HepG2 (cell line): Measurements from ENCODE around the gene ACADSB. TPM values are rescaled to one million over a fixed set of nuclear protein-coding genes. Genes with fewer than 3 reads are reported as not detected.

Experiments used
- ATAC-seq: fragments of 200-7000 bp; cut with Tn5 transposase; 3 replicates; pipeline ENCODE4 v1.9.1; 2020; ENCODE audit warnings: mild to moderate bottlenecking, moderate library complexity
- BruUV-seq: library from RNA; stranded (reverse); fragments of 400-500 nt; replicated peaks from 2 replicates; lab custom pipeline; 2021; lab: Mats Ljungman, UMichigan
- CTCF ChIA-PET: fragments of 300-600 bp; formaldehyde crosslinking; extraction: SDS; loops from one replicate; lab custom pipeline; 2021; ENCODE audit warnings: low total read pairs, inconsistent platforms, low intra/inter-chr PET ratio; lab: Yijun Ruan, JAX
- POLR2A ChIA-PET: fragments of 350-600 bp; sonication (Branson Sonifier 250); formaldehyde crosslinking; loops from one replicate; lab custom pipeline; 2020; ENCODE audit warnings: antibody characterized with exemption, inconsistent platforms; lab: Yijun Ruan, JAX
- DNase-seq: peaks from one replicate; pipeline ENCODE4 v3.0.0-alpha.2; 2015; ENCODE audit warnings: low spot score
- FAIRE-seq: peaks from 3 replicates; lab custom pipeline; 2011; peaks lifted over from hg19 to GRCh38; lab: Jason Lieb, UNC
- H2AFZ ChIP-seq: one replicate; pipeline ENCODE4 v1.6.1; 2011; ENCODE audit warnings: low read length, inconsistent platforms
- H3K27ac ChIP-seq: fragments of 300-600 bp; 3 replicates; pipeline ENCODE4 v1.8.0; 2011; ENCODE audit warnings: mixed run types, mild to moderate bottlenecking, mixed read lengths, low read length, inconsistent platforms; ENCODE audit not compliant: insufficient read depth; ENCODE audit errors: extremely low read length
- H3K27me3 ChIP-seq, 2 experiments: fragments of 200-600 bp in 1 of 2; 2 replicates in 1 of 2; 3 replicates in 1 of 2; pipeline versions ENCODE4 v1.6.0 to v1.8.0; 2011; ENCODE audit warnings: low read length in 2 of 2, mild to moderate bottlenecking in 2 of 2, moderate library complexity in 2 of 2, inconsistent platforms in 1 of 2; ENCODE audit not compliant: insufficient read depth in 2 of 2, control insufficient read depth in 1 of 2
- H3K36me3 ChIP-seq, 2 experiments: fragments of 200-600 bp in 1 of 2; replicated peaks in 1 of 2; 2 replicates in 1 of 2; 3 replicates in 1 of 2; pipeline versions ENCODE4 v1.5.1 to v1.8.0; 2011; ENCODE audit warnings: low read length in 2 of 2, inconsistent platforms in 1 of 2; ENCODE audit not compliant: insufficient read depth in 2 of 2, control insufficient read depth in 1 of 2
- H3K4me1 ChIP-seq: 2 replicates; pipeline ENCODE4 v1.5.1; 2012; ENCODE audit warnings: low read length, inconsistent platforms; ENCODE audit not compliant: insufficient read depth
- H3K4me2 ChIP-seq: 2 replicates; pipeline ENCODE4 v1.6.0; 2011; ENCODE audit warnings: low read depth, low read length, inconsistent platforms
- H3K4me3 ChIP-seq, 3 experiments: fragments of 200-600 bp in 1 of 3; sonication (generic), shearing (Covaris generic) in 1 of 3; replicated peaks in 1 of 3; 2 replicates each; pipeline ENCODE4 v1.5.1; 2011 to 2016; ENCODE audit warnings: low read length in 3 of 3, inconsistent platforms in 2 of 3, low read depth in 2 of 3, mild to moderate bottlenecking in 2 of 3, control low read depth in 1 of 3, mixed read lengths in 1 of 3; ENCODE audit not compliant: insufficient read depth in 1 of 3
- H3K79me2 ChIP-seq: one replicate; pipeline ENCODE4 v1.6.1; 2011; ENCODE audit warnings: low read length, inconsistent platforms; ENCODE audit not compliant: insufficient read depth
- H3K9ac ChIP-seq: 2 replicates; pipeline ENCODE4 v1.6.0; 2011; ENCODE audit warnings: mild to moderate bottlenecking, low read depth, low read length, inconsistent platforms; ENCODE audit not compliant: insufficient read depth
- H3K9me3 ChIP-seq: 2 replicates; pipeline ENCODE4 v1.5.1; 2012; ENCODE audit warnings: mild to moderate bottlenecking, low read length
- H4K20me1 ChIP-seq: 2 replicates; pipeline ENCODE4 v1.6.0; 2011; ENCODE audit warnings: inconsistent platforms, mild to moderate bottlenecking, low read length, moderate library complexity; ENCODE audit not compliant: insufficient read depth
- ATRX ChIP-seq: sonication (generic); formaldehyde crosslinking; IDR thresholded peaks from 2 replicates; pipeline ENCODE4 v1.4.0; 2020; ENCODE audit warnings: missing genetic modification reagents, borderline replicate concordance
- CENPT ChIP-seq: sonication (generic); formaldehyde crosslinking; IDR thresholded peaks from 2 replicates; pipeline ENCODE4 v1.8.0; 2022; ENCODE audit warnings: low read depth, mild to moderate bottlenecking, moderate library complexity, missing genetic modification reagents
- E2F5 ChIP-seq: sonication (generic); formaldehyde crosslinking; conservative IDR thresholded peaks from 2 replicates; pipeline ENCODE4 v1.4.0; 2020; ENCODE audit warnings: missing genetic modification reagents
- NR3C1 ChIP-seq: sonication (generic); formaldehyde crosslinking; IDR thresholded peaks from 2 replicates; pipeline ENCODE4 v1.4.0; 2020; ENCODE audit warnings: missing genetic modification reagents
- RBM39 ChIP-seq: fragments of 200-400 bp; formaldehyde crosslinking; IDR thresholded peaks from one replicate; pipeline ENCODE4 v1.6.1; 2018; ENCODE audit warnings: antibody characterized with exemption, mild to moderate bottlenecking, low read depth, low read length; ENCODE audit not compliant: poor library complexity, severe bottlenecking
- REXO4 ChIP-seq: sonication (generic); formaldehyde crosslinking; IDR thresholded peaks from 2 replicates; pipeline ENCODE4 v1.8.0; 2022; ENCODE audit warnings: missing genetic modification reagents, mild to moderate bottlenecking, borderline replicate concordance
- SALL1 ChIP-seq: sonication (generic); formaldehyde crosslinking; IDR thresholded peaks from 2 replicates; pipeline ENCODE4 v1.8.0; 2022; ENCODE audit warnings: mild to moderate bottlenecking, missing genetic modification reagents
- SIN3B ChIP-seq: fragments of 150-350 bp; IDR thresholded peaks from 2 replicates; pipeline ENCODE4 v1.6.1; 2014; ENCODE audit warnings: low read length
- SNAPC2 ChIP-seq: sonication (generic); formaldehyde crosslinking; IDR thresholded peaks from 2 replicates; pipeline ENCODE4 v1.8.1; 2022; ENCODE audit warnings: mild to moderate bottlenecking, missing genetic modification reagents
- SUZ12 ChIP-seq: fragments of 150-350 bp; IDR thresholded peaks from 2 replicates; pipeline ENCODE4 v1.6.1; 2014; ENCODE audit warnings: low read depth, low read length
- ZFP41 ChIP-seq: sonication (generic); formaldehyde crosslinking; IDR thresholded peaks from 2 replicates; pipeline ENCODE4 v1.4.0; 2020; ENCODE audit warnings: mild to moderate bottlenecking, missing genetic modification reagents, borderline replicate concordance
- ZNF776 ChIP-seq: sonication (generic); formaldehyde crosslinking; IDR thresholded peaks from 2 replicates; pipeline ENCODE4 v1.4.0; 2020; ENCODE audit warnings: mild to moderate bottlenecking, missing genetic modification reagents
- WGBS: methylation state at CpG from one replicate; pipeline ENCODE4 v1.1.6; 2017; ENCODE audit warnings: low lambda C conversion rate; 5-methylcytosine and 5-hydroxymethylcytosine counted together
- in situ Hi-C: cut with HindIII; loops from 2 replicates; pipeline ENCODE4 v1.10.0; 2017; ENCODE audit warnings: low pct_unique_long_range_greater_than_20kb; ENCODE audit not compliant: extremely low pct_ligation_motif_present
- intact Hi-C: fragments of 100-400 bp; cut with micrococcal nuclease; formaldehyde crosslinking; loops from one replicate; pipeline ENCODE4 v1.10.0; 2022; ENCODE audit not compliant: unreplicated experiment
- polyA plus RNA-seq, 8 experiments: library from polyadenylated mRNA; depleted of rRNA in 3 of 8; stranded (reverse) in 7 of 8; unstranded in 1 of 8; fragments of >200 nt; fragmentation: Illumina TruSeq in 4 of 8; extraction: Trizol in 4 of 8; gene quantifications; 2 replicates each; pipeline versions ENCODE4 v1.2.1 to v1.2.3, GENCODE V29; 2011 to 2016; ENCODE audit warnings: low read depth in 4 of 8, missing spikeins in 1 of 8, mixed read lengths in 1 of 8; ENCODE audit not compliant: insufficient read depth in 1 of 8
- total RNA-seq, 5 experiments: library from RNA; depleted of rRNA; stranded (reverse); fragments of >200 nt; fragmentation: Illumina TruSeq; extraction: Trizol; gene quantifications; 2 replicates each; pipeline ENCODE4 v1.2.3, GENCODE V29; 2016; ENCODE audit warnings: low read depth in 1 of 5

The ACADSB gene
- total and polyA plus RNA-seq, 2 of the 13 experiments (the other 11 are each of a cell fraction or from before 2014, with no cell fraction given) = 80.0 to 87.6 TPM

GRCh38 chr10:123026302-123026701, 17.5 kb downstream of the ACADSB start:
- TF ChIP-seq ATRX (CRISPR knock-in tag) (no peak), NR3C1 (CRISPR knock-in tag) (no peak), SALL1 (CRISPR knock-in tag) (no peak), SIN3B (no peak), ZNF776 (CRISPR knock-in tag) (no peak), RBM39 (no peak), ZFP41 (CRISPR knock-in tag) (no peak), SUZ12 (no peak), SNAPC2 (no peak), REXO4 (CRISPR knock-in tag) (no peak), CENPT (CRISPR knock-in tag) (no peak), E2F5 (CRISPR knock-in tag) (no peak)
- TF ChIP-seq, all 625 proteins: peak for 0
- ATAC-seq = no peak
- no peak for DNase-seq
- POLR2A ChIA-PET = no interaction called here
- CTCF ChIA-PET = no interaction called here
- Histone ChIP-seq H3K4me3 (no peak overlapping the region), H3K9me3 (no peaks in the 10 kb centered on the region), H3K27me3 (no peaks in the 10 kb centered on the region), H3K27ac (no peak overlapping the region), H2AFZ (no peak overlapping the region), H3K4me2 (no peak overlapping the region), H3K9ac (no peak overlapping the region), H4K20me1 (no peaks in the 10 kb centered on the region), H3K79me2 (peaks cover 63% of the 10 kb centered on the region), H3K36me3 (peaks cover 5% of the 10 kb centered on the region in 2 experiments; a peak in 4 of 5 replicates), H3K4me1 (peaks cover 63% of the 10 kb centered on the region)
- intact Hi-C loops (no loop called here), in situ Hi-C loops (no loop called here)
- FAIRE-seq = no peak
- 85% methylated on average over 1 of the region's 1 CpG for WGBS
- BruUV-seq = no TSS peak
